ACHN (cell line): Measurements from ENCODE around the gene RPL7A.

Experiments
- DNase-seq: peaks from one replicate; pipeline ENCODE4 v3.0.0-alpha.2; 2015
- in situ Hi-C: cut with HindIII; loops from 2 replicates; pipeline ENCODE4 v1.10.0; 2017; ENCODE audit warnings: low sequenced_read_pairs, low pct_ligation_motif_present, low pct_unique_long_range_greater_than_20kb

Gene RPL7A

DNA sequence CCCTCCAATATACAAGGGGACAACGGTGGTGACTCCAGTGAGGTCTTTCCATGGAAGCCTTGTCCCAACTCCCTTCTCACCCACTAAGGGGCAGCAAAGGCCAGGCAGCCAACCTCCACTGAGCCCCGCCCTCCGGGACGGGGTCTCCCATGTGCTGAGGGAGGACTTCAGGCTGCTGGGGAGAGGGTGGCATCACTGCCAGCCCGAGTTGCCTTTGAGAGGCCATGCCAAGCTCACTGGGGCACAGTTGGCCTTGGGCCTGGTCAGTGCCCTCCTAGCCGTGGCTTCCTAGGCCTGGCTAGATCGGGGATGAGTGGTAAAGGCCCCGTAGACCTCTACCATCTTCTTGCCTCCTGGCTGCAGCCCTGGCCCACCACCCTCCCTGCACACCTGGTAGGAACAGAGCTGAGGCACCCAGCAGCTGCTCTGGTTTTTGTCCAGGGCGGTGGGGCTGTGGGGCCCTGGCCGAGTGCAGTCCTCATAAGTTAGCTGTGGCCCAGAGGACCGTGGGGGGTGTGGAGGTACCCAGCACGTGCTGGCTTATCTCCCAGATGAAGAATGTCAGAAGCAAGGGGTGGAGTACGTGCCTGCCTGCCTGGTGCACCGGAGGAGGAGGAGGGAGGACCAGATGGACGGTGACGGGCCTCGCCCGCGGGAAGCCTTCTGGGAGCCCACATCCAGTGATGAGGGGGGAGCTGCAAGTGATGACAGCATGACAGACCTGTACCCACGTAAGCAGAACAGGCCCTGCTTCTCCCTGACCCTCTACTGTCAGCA is 11.6 kb downstream of the RPL7A start:
- no peak for DNase-seq
- in situ Hi-C loops: no loop called here

DNA sequence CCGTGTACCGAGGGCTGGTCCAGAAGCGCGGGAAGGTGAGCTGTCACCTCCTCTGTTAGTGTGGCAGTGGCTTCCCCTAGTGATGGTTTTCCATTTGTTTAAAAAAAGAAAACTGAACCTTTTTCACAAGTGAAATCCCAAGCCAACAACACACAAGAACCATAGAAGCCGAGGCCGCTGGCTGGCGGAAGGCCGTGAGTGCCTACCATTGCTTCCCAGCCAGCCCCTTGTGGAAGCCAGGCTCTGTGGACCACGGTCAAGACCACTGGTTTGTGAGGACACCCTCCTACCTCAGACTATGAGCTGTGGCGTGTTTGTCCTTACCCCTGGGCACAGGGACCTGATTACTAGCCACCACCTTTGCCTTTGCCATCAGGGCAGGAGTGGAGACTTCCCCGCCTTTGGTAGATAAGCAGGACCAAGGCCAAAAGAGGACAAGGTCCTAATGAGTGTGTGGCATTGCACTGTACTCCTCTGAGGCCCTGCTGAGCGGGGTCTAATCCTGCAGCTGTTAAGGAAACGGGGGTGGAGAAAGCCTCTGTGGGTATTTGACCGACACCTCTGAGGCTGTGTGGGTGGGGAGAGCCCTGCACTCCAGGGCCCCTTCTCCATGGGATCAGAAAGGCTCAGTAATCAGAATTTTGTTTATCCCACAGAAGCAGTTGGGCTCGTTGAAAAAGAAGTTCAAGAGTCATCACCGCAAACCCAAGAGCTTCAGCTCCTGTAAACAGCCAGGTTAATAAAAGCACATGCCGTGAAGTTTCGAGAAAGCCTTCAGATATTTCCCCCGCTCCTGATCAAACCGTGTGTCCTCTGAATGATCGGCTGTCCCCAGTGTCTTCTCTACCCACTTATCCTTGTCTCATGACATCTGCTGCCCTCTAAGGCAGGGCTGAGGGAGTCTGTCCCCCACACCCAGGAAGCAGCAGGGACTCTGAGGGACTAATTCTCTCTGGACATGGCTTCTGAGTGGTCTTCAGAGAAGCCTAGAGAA is 12.7 kb downstream of the RPL7A start:
- DNase-seq: no peak
- in situ Hi-C loops: no loop called here

DNA sequence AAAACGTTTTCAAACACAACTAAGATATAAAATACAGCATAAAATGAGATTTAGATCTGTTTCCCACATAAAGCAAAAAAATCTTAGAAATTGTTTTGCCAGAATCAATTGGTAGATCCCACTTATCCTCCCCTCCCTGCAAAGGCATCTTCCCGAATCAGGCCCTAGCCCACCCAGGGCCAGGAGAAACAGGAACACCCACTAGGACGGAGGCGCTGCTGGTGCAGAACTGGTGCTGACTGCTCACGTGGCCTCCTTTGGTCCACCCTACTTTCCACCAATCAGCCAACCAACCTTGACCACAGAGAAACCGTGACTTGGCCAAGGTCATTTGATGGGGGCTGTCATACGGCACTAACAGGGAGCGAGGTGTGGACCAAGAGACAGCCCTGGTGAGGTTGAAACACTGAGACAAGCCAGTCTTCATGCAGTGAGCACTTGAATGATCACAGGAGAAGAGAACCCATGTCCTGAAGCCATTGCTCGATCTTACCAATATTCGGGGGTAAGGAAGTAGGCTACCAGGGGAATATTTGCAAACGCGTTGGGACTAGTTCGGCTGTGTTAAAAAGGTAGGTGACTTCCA is 13.6 kb downstream of the RPL7A start:
- no peak for DNase-seq
- in situ Hi-C loops: no loop called here

DNA sequence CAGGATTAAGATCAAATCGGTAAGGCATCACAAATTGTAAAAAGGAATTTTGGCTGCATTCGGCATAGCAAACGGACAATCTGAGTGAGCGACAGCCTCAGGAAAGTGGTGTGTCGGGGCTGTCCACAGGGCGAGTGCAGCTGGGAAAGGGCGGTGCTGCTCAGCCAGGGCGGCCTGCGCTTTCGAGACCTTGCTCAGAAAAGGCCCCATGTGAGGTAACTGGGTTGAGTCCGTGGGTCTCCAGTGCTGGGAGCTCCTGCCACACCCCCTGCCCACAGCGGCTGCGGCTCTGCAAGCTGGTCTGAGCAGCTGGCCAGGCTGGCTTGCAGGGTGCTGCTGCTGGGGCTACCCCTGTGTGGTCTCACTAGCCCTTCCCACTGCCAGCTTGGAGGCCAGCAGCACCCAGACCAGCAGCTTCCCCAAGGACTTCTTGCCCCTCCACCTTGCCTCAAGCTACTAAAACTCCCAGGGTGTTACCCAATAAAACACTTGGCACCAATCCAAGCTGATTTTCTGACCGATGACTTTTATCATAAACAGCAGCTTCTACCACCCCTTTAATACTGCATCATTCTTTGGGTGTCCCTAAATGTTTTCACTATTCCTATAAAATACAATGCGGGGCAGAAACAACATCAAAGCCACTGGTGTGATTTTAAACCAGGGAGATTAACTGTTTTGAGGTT is 14.5 kb downstream of the RPL7A start:
- no peak for DNase-seq
- in situ Hi-C loops: no loop called here

DNA sequence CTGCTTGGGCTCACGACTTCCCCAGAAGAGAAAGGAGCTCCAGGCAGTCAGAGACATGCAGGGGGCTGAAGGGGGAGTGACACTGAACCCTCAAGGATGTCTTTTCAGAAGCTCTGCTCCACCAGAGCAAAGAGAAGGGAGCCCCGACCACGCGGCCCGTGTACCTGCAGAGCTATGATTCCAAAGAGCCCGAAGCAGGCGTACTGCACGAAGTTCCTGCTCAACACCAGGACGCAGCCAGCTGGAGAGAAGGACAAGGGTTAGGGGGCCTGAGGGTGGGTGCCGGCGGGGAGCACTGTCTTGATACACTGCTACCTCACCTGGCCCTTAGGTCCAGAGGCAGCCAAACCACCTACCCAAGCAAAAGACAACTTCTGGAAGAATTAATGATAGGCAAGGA is 18.4 kb downstream of the RPL7A start:
- in situ Hi-C loops: no loop called here
- DNase-seq: no peak

DNA sequence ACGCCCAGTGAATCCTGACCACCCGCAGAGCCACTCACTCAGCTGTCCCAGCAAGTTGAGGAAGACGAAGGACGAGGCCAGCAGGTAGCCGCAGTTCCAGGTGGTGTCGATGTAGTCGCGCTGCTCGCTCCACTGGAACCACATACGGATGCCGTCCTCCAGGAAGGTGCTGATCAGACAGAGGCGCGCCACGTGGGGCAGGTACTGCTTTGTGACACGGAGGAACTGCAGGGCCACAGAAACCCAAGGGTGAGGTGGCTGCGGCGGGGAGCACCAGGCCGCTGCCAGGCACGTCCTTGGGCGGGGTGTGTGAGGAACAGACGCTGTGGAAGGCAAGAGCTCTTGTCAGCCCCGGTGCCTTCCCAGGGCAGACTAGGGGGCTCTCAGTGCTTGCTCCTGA is 19.2 kb downstream of the RPL7A start:
- in situ Hi-C loops: no loop called here
- DNase-seq: no peak

DNA sequence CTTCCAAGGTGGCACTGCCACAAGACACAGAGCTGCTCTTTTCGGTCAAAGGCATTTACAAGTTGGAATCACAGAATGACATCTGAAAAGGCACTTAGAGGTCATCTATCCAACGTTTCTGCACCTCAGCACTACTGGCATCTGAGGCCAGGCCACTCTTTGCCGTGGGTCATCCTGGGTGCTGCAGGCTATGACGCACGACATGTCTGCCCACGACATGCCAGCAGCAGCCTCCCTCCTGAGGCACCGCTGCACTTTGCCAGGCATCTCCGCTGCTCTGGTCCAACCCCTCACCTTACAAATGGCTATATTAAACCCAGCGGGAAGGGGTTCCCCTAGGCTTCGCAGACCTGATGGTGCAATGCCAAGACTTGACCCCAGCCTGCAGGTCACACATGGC is 19.8 kb downstream of the RPL7A start:
- in situ Hi-C loops: no loop called here
- no peak for DNase-seq

DNA sequence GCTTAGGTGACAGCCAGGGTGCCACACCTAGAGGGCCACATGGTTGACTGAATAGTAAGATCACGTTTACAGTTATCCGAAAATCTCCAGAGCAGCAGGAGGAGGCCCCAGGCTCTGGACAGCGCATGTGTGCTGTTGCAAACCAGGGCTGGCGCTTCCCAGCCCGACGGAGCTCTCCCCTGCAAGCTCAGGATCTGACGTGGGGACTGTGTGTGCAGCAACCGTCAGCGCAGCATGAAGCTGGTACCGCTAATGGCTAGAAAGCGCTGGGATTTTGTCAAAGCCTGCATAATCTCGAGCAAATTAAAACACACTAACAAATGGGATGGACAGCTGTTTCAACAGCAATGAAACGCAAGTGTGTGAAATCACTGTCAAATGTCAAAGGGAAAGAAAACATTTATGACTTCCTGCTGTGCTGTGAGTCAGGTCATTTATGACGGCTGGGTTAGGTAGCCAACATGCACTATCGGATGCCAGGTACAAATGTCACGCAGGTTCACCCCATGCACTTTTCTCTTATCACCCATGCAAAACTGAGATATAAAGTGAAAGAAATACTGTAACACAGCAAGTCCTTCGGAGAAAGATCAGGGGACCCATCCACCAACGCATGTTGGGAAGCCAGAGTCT is 20.3 kb downstream of the RPL7A start:
- no peak for DNase-seq
- in situ Hi-C loops: no loop called here

DNA sequence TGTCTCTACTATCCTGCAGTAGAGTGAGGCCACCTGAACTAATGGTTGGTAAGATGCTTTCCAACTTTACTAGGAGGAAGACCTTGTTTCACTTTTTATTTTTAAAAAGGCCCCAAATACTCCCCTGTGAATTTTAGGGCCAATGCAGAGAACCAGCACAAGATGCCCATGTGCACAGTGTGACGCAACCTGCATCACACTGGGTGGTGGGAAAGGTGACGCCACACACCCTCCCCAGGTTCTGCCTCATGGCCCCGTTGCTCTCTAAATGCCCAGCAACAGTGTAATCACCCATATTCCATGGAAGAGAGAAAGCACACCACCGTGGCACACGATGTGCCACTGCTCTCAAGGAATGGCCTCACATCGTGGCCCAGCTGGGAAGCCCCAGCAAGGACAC is 21.4 kb downstream of the RPL7A start:
- no peak for DNase-seq
- in situ Hi-C loops: no loop called here

DNA sequence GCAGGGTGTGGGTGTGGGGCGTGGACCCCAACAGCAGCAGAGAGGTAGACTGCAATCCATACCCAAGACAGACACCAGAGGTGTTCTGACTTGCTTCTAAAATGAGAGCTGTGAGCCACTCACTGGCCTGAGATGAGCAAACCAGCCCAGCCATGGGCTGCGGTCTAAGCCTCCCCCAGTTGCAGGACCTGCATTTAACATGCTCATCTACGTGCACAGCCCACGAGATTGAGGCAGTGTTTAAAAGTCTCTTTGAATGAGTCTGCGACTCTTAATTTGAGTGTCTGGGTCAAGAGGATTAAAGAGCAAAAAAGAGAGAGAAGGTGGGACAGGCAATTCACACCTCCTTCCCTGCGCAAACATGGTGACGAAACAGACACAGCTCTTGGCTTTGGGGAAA is 21.9 kb downstream of the RPL7A start:
- in situ Hi-C loops: no loop called here
- DNase-seq: no peak

DNA sequence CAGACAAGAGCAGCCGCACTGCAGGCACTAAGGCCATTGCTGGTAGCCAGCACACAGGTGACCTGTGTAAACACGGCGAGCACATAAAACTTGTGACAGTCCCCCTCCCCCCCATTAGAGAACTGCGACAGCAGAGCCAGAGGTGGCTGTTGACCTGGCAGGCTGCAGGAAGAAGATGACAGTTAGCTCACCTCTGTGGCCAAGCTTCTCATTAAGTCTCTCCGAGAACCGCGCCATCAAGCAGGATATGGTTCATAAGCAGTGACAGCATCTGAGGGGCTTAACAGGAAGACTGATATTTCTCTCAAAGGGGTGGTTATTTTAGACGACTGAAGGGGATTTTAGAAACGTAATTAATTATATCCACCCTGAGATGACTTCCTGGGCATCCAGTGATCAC is 22.7 kb downstream of the RPL7A start:
- in situ Hi-C loops: no loop called here
- DNase-seq: no peak

DNA sequence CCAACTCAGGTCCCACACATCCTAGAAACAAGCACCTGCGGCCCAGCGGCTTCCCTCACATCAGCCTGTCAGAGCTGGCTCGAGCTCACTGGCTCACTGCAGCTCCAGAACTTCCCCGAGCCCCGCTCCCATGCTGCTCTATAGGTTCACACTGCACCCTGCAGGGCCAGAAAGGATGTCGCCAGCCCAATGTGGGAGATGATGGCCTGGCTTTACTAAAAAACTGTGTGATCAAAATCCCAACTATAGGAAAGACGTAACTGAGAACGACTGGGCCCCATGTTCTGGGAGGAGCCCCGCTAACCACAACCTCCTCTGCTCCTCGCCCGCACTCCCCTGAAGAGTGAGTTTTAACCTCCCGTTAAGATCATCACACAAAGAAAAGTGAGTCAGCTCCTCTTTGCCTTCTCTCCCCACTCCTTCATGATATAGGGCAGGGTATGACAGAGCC is 23.3 kb downstream of the RPL7A start:
- DNase-seq: no peak
- in situ Hi-C loops: no loop called here

DNA sequence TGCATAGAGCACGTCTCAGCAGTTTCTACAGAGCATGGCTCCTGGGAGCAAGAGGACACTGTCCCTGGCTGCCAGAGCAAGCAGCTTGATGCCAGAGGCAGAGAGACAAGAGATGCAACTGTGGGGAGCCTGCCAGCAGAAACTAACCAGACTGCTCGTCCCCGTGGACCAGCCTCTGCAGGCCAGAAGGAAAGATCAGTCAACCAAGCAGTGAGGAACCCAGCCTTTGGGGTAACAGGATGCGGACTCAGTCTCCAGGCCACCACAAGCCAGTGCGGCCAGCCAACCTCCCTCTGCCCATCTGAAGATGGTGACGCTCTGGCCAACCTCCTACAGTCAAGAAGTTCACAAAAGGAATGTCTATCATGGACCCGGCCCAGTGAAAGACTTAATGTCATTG is 24.1 kb downstream of the RPL7A start:
- no peak for DNase-seq
- in situ Hi-C loops: no loop called here

DNA sequence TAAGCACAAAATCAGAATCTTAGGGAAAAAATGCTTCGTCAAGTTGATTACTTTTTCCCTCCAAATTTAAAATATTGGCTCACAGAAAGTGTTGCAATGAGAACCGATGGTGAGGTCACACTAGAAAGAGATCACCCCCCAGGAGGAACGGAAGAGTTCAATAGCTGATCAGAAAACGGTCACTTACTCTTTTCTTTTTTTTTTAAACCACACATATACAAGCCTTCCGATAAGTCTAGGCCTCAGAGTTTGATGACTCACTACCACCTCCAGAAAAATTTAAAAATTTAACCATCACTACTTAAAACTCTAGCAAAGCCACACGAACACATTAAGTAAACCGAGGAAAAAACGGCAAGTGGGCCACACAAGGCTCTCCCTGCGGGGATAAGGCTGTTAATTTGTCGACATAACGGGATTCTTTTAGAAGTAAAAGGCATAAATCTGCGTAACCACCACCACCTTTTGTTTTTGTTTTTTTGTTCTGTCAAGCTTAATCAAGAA is 26.6 kb downstream of the RPL7A start:
- DNase-seq: peak; percentile 21
- in situ Hi-C loops: no loop called here

DNA sequence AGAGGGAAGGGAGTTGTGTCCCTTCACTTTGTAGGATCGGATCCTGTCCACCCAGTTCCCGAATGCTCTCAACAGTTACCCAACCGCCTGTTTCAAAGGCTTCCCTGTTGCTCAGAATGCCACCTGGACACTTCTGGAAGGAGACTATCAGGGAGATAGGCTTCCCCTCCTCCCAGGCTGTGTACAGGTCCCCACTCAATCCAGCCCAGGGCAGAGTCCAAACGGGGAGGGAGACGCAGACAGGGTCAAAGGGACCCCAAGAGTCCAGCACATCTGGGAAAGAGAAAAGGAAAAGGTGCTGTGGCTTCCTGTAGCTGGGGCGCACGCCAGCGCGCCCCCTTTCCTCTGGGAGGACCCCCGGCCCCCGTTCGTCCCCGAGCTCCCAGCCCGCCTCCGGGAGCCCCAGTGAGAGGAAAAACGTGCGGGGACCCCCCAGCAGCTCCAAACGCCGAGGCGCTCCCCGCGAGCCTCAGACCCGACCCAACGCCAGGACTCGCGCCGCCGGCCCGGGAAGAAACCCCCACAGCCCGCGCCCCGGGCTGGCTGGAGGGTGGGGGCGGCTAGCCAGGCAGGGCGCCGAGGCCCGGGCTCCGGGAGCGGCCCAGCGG is 27.2 kb downstream of the RPL7A start:
- in situ Hi-C loops: no loop called here
- DNase-seq: peak; percentile 38

DNA sequence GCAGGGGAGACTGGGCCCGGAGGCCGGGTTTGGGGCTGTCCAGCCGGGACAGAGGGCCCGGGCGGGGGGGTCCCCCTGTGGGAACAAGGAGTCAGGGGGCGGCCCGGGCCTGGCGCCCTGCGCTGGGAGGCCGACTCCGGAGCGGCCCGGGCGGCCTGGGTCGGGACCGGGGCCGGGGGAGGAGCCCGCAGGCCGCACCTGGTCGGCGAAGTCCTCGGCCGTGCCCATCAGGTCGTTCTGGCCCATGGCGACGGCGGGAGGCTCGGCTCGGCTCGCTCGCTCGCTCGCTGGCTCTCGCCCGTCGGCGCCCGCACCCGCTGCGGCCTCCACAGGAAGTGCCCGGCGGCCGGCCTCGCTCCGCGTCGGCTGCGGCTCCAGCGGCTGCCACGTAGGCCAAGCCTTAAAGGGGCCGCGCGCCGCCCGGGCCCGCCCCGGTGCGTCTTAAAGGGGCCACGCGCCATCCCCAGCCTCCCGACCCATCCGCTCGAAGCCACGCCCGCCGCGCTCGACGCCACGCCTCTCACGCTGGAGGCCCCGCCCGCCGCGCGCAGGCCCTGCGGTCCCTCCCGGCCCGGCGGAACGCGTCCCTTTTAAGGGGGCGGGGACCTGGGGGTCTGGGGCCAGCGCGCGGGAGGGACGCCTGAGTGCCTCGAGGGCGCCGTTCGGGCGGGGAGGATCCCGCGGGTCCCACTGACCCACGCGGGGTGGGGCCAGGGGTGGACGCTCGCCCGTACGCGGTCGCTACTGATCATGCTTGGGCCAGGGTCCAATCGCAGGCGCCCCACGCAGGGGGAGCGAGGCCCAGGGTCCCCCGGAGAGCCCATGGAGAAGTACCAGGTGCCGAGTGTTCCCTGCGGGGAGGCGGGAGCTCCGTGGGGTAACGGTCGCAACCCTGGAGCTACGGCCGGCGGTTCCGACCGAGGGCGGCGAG is 28.0 kb downstream of the RPL7A start, which contains the start of the genes STKLD1 and SURF4:
Gene STKLD1, plus strand, starts transcription at position 643 of the 931 bp plus-strand sequence. Its CDS starts 108 bp downstream, at position 751.
Gene SURF4, minus strand, starts transcription at position 337 of the 931 bp plus-strand sequence. Its CDS starts 91 bp downstream, at position 246.
- in situ Hi-C loops: no loop called here

More for the DNA sequence above, 28.0 kb downstream of the RPL7A start, which contains the start of the genes STKLD1 and SURF4:
- DNase-seq: peak; percentile 92
